OCI-LY3 (cell line): ENCODE measurements around the gene GRAMD1A.

ENCODE experiments used
- EZH2phosphoT487 ChIP-seq: fragments of 200-600 bp; shearing (Covaris generic); IDR thresholded peaks from 2 replicates; pipeline ENCODE4 v1.6.1; 2018; ENCODE audit warnings: antibody characterized with exemption, mixed run types, low read depth
- TF ChIP-seq, protein P1 (sequence below): fragments of 200-600, 300-600 bp; sonication (generic); IDR thresholded peaks from 2 replicates; pipeline ENCODE4 v1.5.1; 2014; ENCODE audit warnings: antibody characterized with exemption, low read length, low read depth

DNA sequence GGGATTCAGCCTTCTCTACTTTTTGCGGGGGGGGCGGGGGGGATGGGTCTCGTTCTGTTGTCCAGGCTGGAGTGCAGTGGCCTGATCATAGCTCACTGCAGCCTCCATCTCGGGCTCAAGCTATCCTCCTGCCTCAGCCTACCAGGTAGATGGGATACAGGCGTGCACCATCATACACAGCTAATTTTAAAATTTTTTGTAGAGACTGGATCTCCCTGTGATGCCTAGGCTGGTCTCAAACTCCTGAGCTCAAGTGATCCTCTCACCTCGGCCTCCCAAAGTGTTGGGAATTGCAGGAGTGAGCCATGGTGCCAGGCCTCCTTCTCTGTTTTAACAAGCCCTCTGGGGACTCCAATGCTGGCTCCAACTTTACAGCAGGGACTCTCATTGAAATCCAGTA lies 35.5 kb upstream of the GRAMD1A start:
- TF ChIP-seq, protein P1, sequence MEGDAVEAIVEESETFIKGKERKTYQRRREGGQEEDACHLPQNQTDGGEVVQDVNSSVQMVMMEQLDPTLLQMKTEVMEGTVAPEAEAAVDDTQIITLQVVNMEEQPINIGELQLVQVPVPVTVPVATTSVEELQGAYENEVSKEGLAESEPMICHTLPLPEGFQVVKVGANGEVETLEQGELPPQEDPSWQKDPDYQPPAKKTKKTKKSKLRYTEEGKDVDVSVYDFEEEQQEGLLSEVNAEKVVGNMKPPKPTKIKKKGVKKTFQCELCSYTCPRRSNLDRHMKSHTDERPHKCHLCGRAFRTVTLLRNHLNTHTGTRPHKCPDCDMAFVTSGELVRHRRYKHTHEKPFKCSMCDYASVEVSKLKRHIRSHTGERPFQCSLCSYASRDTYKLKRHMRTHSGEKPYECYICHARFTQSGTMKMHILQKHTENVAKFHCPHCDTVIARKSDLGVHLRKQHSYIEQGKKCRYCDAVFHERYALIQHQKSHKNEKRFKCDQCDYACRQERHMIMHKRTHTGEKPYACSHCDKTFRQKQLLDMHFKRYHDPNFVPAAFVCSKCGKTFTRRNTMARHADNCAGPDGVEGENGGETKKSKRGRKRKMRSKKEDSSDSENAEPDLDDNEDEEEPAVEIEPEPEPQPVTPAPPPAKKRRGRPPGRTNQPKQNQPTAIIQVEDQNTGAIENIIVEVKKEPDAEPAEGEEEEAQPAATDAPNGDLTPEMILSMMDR, result no peak
- TF ChIP-seq EZH2phosphoT487, result no peak
